NCI-H510A (cell line): ENCODE data around the gene MRPL32.
"Not testable (repeated sequence)": the region's sequence is repeated elsewhere in the genome, so short reads cannot be mapped to it uniquely, and the experiment has no call there.

ENCODE experiments used
- DNase-seq: peaks from one replicate; lab custom pipeline; 2025; lab: John Stamatoyannopoulos, UW

The MRPL32 gene

GRCh38 chr7:42931834-42932651, at the start of gene MRPL32, which contains the start of gene PSMA2:
TSS of gene MRPL32 (plus strand) at chr7:42932376. CDS start at chr7:42932387, 11 bp downstream.
TSS of gene PSMA2 (minus strand) at chr7:42932174. CDS start at chr7:42932158, 16 bp downstream.
- DNase-seq: peak; percentile 97

- no peak for DNase-seq
These were observed 48.2 kb upstream of the MRPL32 start for GRCh38 chr7:42883950-42884349.

GRCh38 chr7:42885183-42885582, 47.0 kb upstream of the MRPL32 start:
- not testable (repeated sequence) for DNase-seq

- no peak for DNase-seq
These were observed 46.0 kb upstream of the MRPL32 start for GRCh38 chr7:42886129-42886528.

GRCh38 chr7:42886893-42887505, 45.2 kb upstream of the MRPL32 start:
- DNase-seq: no peak

GRCh38 chr7:42893346-42894240, 38.6 kb upstream of the MRPL32 start:
- no peak for DNase-seq

GRCh38 chr7:42900842-42901241, 31.3 kb upstream of the MRPL32 start:
- DNase-seq: no peak

- no peak for DNase-seq
These were observed 29.8 kb upstream of the MRPL32 start for GRCh38 chr7:42902331-42902730.

GRCh38 chr7:42906181-42906580, 26.0 kb upstream of the MRPL32 start:
- DNase-seq: no peak

GRCh38 chr7:42907316-42907715, 24.9 kb upstream of the MRPL32 start:
- no peak for DNase-seq

- no peak for DNase-seq
These were observed 21.9 kb upstream of the MRPL32 start for GRCh38 chr7:42910306-42910705.

GRCh38 chr7:42911454-42912447, 20.4 kb upstream of the MRPL32 start, which contains the start of gene C7orf25:
TSS of gene C7orf25 (minus strand) at chr7:42912070. CDS start at chr7:42910900, 1,170 bp downstream.
- DNase-seq: peak; percentile 85

- DNase-seq: no peak
These were observed 18.6 kb upstream of the MRPL32 start for GRCh38 chr7:42913591-42913990.

- no peak for DNase-seq
These were observed 18.2 kb upstream of the MRPL32 start for GRCh38 chr7:42914009-42914408.

- no peak for DNase-seq
These were observed 17.6 kb upstream of the MRPL32 start for GRCh38 chr7:42914421-42915045.

GRCh38 chr7:42915356-42915755, 16.8 kb upstream of the MRPL32 start:
- no peak for DNase-seq

- no peak for DNase-seq
These were observed 10.0 kb upstream of the MRPL32 start for GRCh38 chr7:42922017-42922753.

- no peak for DNase-seq
These were observed 7.8 kb upstream of the MRPL32 start for GRCh38 chr7:42924223-42924838.

- DNase-seq: no peak
These were observed 6.5 kb upstream of the MRPL32 start for GRCh38 chr7:42925630-42926029.
